22Rv1 (cell line): ENCODE measurements around the gene SSR4.
"Not testable (repeated sequence)": the region's sequence is repeated elsewhere in the genome, so short reads cannot be mapped to it uniquely, and the experiment has no call there.

Experiments used
- ZFX ChIP-seq: fragments of 450-650 bp; IDR thresholded peaks from 2 replicates; pipeline ENCODE4 v1.6.1; 2017; ENCODE audit warnings: antibody characterized with exemption, borderline replicate concordance
- TF ChIP-seq, protein P1 (sequence below): fragments of 450-650 bp; IDR thresholded peaks from 2 replicates; pipeline ENCODE4 v1.5.1; 2017; ENCODE audit warnings: mild to moderate bottlenecking

DNA sequence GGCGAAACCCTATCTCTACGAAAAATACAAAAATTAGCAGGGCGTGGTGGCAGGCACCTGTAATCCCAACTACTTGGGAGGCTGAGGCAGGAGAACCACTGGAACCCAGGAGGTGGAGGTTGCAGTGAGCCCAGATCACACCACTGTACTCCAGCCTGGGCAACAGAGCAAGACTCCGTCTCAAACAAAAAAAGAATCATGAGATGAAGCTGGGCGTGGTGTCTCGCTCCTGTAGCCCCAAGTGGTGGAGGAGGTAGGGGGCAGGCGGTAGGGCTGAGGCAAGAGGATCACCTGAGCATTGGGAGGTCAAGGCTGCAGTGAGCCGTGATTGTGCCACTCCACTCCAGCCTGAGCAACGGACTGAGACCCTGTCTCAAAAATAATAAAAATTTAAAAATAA lies 23.6 kb downstream of the SSR4 start:
- TF ChIP-seq, protein P1, sequence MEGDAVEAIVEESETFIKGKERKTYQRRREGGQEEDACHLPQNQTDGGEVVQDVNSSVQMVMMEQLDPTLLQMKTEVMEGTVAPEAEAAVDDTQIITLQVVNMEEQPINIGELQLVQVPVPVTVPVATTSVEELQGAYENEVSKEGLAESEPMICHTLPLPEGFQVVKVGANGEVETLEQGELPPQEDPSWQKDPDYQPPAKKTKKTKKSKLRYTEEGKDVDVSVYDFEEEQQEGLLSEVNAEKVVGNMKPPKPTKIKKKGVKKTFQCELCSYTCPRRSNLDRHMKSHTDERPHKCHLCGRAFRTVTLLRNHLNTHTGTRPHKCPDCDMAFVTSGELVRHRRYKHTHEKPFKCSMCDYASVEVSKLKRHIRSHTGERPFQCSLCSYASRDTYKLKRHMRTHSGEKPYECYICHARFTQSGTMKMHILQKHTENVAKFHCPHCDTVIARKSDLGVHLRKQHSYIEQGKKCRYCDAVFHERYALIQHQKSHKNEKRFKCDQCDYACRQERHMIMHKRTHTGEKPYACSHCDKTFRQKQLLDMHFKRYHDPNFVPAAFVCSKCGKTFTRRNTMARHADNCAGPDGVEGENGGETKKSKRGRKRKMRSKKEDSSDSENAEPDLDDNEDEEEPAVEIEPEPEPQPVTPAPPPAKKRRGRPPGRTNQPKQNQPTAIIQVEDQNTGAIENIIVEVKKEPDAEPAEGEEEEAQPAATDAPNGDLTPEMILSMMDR = not testable (repeated sequence)
- not testable (repeated sequence) for TF ChIP-seq ZFX
